ENCODE data around the gene CENPVL1.

The CENPVL1 gene

DNA sequence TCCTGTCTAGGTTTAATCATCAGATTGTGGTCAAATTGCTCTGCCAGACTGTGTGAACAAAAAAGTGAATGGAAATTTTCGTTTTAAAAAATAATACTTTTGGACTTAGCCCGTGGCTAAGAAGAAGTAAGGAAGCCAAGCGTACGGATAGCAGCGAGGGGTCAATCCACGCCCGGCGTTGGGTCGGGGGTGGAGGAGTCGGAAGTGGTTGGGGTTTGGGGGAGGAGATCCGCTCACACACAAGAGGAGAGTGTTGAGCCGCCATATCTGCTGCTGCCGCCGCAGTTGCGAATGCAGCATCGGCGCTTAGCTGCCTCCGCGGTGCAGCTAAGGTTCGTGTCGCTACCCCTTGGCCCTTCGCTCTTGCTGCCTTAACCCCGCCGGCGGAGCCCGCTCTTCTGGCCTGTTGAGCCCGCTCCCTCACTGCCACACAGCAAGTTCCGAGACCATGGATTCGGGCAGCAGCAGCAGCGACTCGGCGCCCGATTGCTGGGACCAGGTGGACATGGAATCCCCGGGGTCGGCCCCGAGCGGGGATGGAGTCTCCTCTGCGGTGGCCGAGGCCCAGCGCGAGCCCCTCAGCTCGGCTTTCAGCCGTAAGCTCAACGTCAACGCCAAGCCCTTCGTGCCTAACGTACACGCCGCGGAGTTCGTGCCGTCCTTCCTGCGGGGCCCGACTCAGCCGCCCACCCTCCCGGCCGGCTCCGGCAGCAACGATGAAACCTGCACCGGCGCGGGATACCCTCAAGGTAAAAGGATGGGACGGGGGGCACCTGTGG lies 33.1 kb downstream of the CENPVL1 start, which contains the start of gene GSPT2:
Gene GSPT2, plus strand, starts transcription at position 264 of the 779 bp plus-strand sequence. Its CDS starts 185 bp downstream, at position 449.
- peak; percentile 98 for ATAC-seq
- no peak for TF ChIP-seq BACH2 (CRISPR knock-in tag; IDR thresholded peaks at IDR 0.05; ENCODE audit: borderline replicate concordance)
- TF ChIP-seq PATZ1 (CRISPR knock-in tag; IDR thresholded peaks at IDR 0.05; ENCODE audit: borderline replicate concordance), result no peak
- no peak for TF ChIP-seq ARNTL (CRISPR knock-in tag; IDR thresholded peaks at IDR 0.05; ENCODE audit: borderline replicate concordance, low read depth)
- no peak for TF ChIP-seq RARB (CRISPR knock-in tag; IDR thresholded peaks at IDR 0.05)
- no peak for TF ChIP-seq ESRRG (CRISPR knock-in tag; IDR thresholded peaks at IDR 0.05)

DNA sequence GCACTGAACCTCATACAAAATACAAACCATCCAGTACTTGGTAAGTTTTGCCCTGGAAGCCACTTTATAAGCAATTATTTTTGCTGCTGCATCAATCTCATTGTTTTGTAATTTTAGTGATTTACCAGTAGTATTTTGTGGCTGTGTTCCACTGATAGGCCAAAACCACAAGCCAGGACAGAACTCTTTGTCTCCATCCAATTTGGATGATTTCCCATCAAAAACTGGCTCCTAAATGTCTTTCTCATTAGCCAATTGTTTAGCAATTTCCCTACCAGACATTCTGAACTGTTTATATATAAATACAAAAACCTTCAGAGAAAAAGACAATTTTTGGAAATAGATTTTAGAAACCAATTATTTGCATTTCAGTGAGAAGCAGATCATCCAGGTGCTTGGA lies 37.4 kb downstream of the CENPVL1 start:
- ATAC-seq, result no peak
- no peak for TF ChIP-seq ZNF70 (CRISPR knock-in tag; IDR thresholded peaks at IDR 0.05)
- TF ChIP-seq ARNTL (CRISPR knock-in tag; IDR thresholded peaks at IDR 0.05; ENCODE audit: borderline replicate concordance, low read depth), result no peak
- TF ChIP-seq CSDC2 (CRISPR knock-in tag; IDR thresholded peaks at IDR 0.05), result no peak
- TF ChIP-seq GLIS3 (CRISPR knock-in tag; IDR thresholded peaks at IDR 0.05), result no peak
- no peak for TF ChIP-seq PATZ1 (CRISPR knock-in tag; IDR thresholded peaks at IDR 0.05; ENCODE audit: borderline replicate concordance)
- TF ChIP-seq ZFP30 (CRISPR knock-in tag; IDR thresholded peaks at IDR 0.05), result no peak
- TF ChIP-seq ZC3H10 (CRISPR knock-in tag; IDR thresholded peaks at IDR 0.05), result no peak
- TF ChIP-seq PPARA (CRISPR knock-in tag; IDR thresholded peaks at IDR 0.05; ENCODE audit: borderline replicate concordance), result no peak
- TF ChIP-seq TCF4 (CRISPR knock-in tag; IDR thresholded peaks at IDR 0.05; ENCODE audit: borderline replicate concordance), result no peak
- TF ChIP-seq SNAI2 (CRISPR knock-in tag; IDR thresholded peaks at IDR 0.05), result no peak
- TF ChIP-seq, protein P1, sequence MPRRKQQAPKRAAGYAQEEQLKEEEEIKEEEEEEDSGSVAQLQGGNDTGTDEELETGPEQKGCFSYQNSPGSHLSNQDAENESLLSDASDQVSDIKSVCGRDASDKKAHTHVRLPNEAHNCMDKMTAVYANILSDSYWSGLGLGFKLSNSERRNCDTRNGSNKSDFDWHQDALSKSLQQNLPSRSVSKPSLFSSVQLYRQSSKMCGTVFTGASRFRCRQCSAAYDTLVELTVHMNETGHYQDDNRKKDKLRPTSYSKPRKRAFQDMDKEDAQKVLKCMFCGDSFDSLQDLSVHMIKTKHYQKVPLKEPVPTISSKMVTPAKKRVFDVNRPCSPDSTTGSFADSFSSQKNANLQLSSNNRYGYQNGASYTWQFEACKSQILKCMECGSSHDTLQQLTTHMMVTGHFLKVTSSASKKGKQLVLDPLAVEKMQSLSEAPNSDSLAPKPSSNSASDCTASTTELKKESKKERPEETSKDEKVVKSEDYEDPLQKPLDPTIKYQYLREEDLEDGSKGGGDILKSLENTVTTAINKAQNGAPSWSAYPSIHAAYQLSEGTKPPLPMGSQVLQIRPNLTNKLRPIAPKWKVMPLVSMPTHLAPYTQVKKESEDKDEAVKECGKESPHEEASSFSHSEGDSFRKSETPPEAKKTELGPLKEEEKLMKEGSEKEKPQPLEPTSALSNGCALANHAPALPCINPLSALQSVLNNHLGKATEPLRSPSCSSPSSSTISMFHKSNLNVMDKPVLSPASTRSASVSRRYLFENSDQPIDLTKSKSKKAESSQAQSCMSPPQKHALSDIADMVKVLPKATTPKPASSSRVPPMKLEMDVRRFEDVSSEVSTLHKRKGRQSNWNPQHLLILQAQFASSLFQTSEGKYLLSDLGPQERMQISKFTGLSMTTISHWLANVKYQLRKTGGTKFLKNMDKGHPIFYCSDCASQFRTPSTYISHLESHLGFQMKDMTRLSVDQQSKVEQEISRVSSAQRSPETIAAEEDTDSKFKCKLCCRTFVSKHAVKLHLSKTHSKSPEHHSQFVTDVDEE (CRISPR knock-in tag; IDR thresholded peaks at IDR 0.05), result no peak
- no peak for TF ChIP-seq POU6F1 (CRISPR knock-in tag; IDR thresholded peaks at IDR 0.05; ENCODE audit: borderline replicate concordance, low read depth)
- TF ChIP-seq ZNF8 (CRISPR knock-in tag; IDR thresholded peaks at IDR 0.05), result no peak
- no peak for TF ChIP-seq ZNF565 (CRISPR knock-in tag; conservative IDR thresholded peaks at IDR 0.05; ENCODE audit: low read depth)
- TF ChIP-seq RARB (CRISPR knock-in tag; IDR thresholded peaks at IDR 0.05), result no peak
- TF ChIP-seq, protein P2, sequence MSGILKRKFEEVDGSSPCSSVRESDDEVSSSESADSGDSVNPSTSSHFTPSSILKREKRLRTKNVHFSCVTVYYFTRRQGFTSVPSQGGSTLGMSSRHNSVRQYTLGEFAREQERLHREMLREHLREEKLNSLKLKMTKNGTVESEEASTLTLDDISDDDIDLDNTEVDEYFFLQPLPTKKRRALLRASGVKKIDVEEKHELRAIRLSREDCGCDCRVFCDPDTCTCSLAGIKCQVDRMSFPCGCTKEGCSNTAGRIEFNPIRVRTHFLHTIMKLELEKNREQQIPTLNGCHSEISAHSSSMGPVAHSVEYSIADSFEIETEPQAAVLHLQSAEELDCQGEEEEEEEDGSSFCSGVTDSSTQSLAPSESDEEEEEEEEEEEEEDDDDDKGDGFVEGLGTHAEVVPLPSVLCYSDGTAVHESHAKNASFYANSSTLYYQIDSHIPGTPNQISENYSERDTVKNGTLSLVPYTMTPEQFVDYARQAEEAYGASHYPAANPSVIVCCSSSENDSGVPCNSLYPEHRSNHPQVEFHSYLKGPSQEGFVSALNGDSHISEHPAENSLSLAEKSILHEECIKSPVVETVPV (CRISPR knock-in tag; IDR thresholded peaks at IDR 0.05), result no peak
- TF ChIP-seq OSR1 (CRISPR knock-in tag; IDR thresholded peaks at IDR 0.05), result no peak
- no peak for TF ChIP-seq BACH2 (CRISPR knock-in tag; IDR thresholded peaks at IDR 0.05; ENCODE audit: borderline replicate concordance)
- no peak for TF ChIP-seq ESRRG (CRISPR knock-in tag; IDR thresholded peaks at IDR 0.05)

All from SK-N-SH treated with all-trans-retinoic acid at 6 μM for 48 hours (cell line).